ENCODE results near the gene ORM1.

- TF ChIP-seq POLR2A (IDR thresholded peaks at IDR 0.05; ENCODE audit: low read depth, low read length), result no peak
- TF ChIP-seq POLR2AphosphoS5 (IDR thresholded peaks at IDR 0.05; ENCODE audit: low read depth, low read length), result no peak
These were observed 51.2 kb downstream of the ORM1 start for GRCh38 chr9:114373960-114374730.

Data from GM12892 (cell line).